ENCODE data around the gene TYMP. TPM values are rescaled to one million over a fixed set of nuclear protein-coding genes. Genes with fewer than 3 reads are reported as not detected.

The TYMP gene
- total and polyA plus RNA-seq, 10 of the 15 experiments (the other 5 are each of a cell fraction or from before 2014, with no cell fraction given), result 0.42 to 57.8 (median 24.6) TPM

- no peak for TF ChIP-seq BHLHE40 (IDR thresholded peaks at IDR 0.05; ENCODE audit: borderline replicate concordance in 1 of 2, low read depth in 2 of 2, low read length in 1 of 2)
- no peak for TF ChIP-seq SRF (IDR thresholded peaks at IDR 0.05; ENCODE audit: low read depth in 2 of 2, low read length in 2 of 2)
- no peak for TF ChIP-seq E2F8 (IDR thresholded peaks at IDR 0.05; ENCODE audit: low read depth, partially characterized antibody)
These were observed 33.8 kb upstream of the TYMP start (continued) for GRCh38 chr22:50563413-50564160.

DNA sequence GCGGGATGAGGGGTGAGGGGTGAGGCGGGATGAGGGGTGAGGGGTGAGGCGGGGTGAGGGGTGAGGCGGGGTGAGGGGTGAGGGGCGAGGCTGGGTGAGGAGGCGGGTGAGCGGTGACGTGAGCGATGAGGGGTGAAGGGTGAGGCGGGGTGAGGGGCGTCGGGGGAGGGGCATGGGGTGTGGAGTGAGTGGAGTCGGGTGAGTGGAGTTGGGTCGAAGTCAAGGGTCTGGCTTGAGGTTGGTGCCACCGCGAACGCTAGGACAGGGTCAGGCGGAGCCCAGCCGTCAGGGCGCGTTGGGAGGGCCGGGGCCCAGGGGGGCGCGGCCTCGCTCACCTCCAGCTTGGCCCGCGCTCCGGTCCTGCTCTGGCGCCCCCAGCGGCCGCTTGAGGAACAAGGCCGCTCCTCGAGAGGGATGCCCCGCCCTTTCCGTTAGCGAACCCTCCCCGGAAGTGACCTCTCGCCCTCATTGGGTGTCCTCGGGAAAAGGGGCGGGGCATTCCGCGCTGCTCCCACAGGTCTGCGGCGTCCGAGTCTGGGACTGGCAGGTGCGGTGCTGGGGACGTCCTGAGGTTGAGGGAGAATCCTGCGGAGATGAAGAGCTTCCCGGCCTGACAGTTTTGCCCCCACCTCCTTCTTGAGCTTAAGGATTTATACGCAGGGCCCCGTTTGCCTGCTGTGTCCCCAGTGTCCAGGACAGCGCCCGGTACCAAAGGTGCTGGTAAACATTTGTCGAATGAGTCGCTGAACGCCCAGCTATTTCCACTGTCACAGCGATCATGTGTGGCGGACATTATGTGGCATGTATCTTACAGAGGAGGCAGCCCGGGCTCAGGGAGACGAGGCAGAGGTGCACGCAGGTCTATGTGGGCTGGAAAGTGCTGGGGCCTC lies 33.0 kb upstream of the TYMP start, which contains the start of gene SYCE3:
TSS of gene SYCE3 (minus strand) at position 397 of the 890 bp plus-strand sequence. CDS start 6,514 bp downstream, outside the sequence.
- no peak within 1 kb of the TSS for H3K27ac ChIP-seq (ENCODE audit: control insufficient read depth, insufficient read depth)
- H3K9ac ChIP-seq (ENCODE audit: control insufficient read depth, insufficient read depth, low read length), result peak within 1 kb of the TSS; percentile 57
- TF ChIP-seq, protein P1, sequence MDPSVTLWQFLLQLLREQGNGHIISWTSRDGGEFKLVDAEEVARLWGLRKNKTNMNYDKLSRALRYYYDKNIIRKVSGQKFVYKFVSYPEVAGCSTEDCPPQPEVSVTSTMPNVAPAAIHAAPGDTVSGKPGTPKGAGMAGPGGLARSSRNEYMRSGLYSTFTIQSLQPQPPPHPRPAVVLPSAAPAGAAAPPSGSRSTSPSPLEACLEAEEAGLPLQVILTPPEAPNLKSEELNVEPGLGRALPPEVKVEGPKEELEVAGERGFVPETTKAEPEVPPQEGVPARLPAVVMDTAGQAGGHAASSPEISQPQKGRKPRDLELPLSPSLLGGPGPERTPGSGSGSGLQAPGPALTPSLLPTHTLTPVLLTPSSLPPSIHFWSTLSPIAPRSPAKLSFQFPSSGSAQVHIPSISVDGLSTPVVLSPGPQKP (IDR thresholded peaks at IDR 0.05; ENCODE audit: low read depth, low read length), result peak; percentile 84
- TF ChIP-seq MYC (IDR thresholded peaks at IDR 0.05; ENCODE audit: insufficient read depth, insufficient read length, insufficient replicate concordance, low read length, severe bottlenecking) (peak; percentile 48), SP1 (IDR thresholded peaks at IDR 0.05; ENCODE audit: low read depth, low read length) (peak; percentile 86), NR2F1 (conservative IDR thresholded peaks at IDR 0.05) (peak; percentile 87)
- TF ChIP-seq, protein P2, sequence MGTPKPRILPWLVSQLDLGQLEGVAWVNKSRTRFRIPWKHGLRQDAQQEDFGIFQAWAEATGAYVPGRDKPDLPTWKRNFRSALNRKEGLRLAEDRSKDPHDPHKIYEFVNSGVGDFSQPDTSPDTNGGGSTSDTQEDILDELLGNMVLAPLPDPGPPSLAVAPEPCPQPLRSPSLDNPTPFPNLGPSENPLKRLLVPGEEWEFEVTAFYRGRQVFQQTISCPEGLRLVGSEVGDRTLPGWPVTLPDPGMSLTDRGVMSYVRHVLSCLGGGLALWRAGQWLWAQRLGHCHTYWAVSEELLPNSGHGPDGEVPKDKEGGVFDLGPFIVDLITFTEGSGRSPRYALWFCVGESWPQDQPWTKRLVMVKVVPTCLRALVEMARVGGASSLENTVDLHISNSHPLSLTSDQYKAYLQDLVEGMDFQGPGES (IDR thresholded peaks at IDR 0.05), result no peak
- TF ChIP-seq, protein P3, sequence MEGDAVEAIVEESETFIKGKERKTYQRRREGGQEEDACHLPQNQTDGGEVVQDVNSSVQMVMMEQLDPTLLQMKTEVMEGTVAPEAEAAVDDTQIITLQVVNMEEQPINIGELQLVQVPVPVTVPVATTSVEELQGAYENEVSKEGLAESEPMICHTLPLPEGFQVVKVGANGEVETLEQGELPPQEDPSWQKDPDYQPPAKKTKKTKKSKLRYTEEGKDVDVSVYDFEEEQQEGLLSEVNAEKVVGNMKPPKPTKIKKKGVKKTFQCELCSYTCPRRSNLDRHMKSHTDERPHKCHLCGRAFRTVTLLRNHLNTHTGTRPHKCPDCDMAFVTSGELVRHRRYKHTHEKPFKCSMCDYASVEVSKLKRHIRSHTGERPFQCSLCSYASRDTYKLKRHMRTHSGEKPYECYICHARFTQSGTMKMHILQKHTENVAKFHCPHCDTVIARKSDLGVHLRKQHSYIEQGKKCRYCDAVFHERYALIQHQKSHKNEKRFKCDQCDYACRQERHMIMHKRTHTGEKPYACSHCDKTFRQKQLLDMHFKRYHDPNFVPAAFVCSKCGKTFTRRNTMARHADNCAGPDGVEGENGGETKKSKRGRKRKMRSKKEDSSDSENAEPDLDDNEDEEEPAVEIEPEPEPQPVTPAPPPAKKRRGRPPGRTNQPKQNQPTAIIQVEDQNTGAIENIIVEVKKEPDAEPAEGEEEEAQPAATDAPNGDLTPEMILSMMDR (IDR thresholded peaks at IDR 0.05 in 2 of 3, conservative IDR thresholded peaks at IDR 0.05 in 1 of 3; ENCODE audit: control insufficient read depth in 2 of 3, extremely low read depth in 1 of 3, insufficient read depth in 1 of 3, low read depth in 3 of 3, low read length in 3 of 3), result peak; percentile 92 to 94 (median 92)

More for the DNA sequence above, 33.0 kb upstream of the TYMP start, which contains the start of gene SYCE3:
- in situ Hi-C loops (cut with MboI), result no loop called here
- SMC1A ChIA-PET (ENCODE audit: uncharacterized antibody, unreplicated experiment), result interaction anchor here (0.7 to 2.8 kb wide), 8 partner anchors 10 to 59 kb away, joined by 3 to 14 read pairs (median 4); partner anchors contain the start of gene SCO2
- H3K79me2 ChIP-seq (ENCODE audit: control insufficient read depth, insufficient read depth, low read length), result no peaks in the 10 kb centered on the region
- H3K4me1 ChIP-seq (ENCODE audit: control insufficient read depth, insufficient read depth, low read length), result no peaks in the 10 kb centered on the region
- DNase-seq (ENCODE audit: low read depth, low spot score) (peak; percentile 75), ATAC-seq (peak; percentile 98), FAIRE-seq (peak; percentile 81)
- peaks cover 0 to 1% of the 10 kb centered on the region in 2 experiments; a peak in 1 of 4 replicates for H3K27me3 ChIP-seq (replicated peaks in 1 of 2; ENCODE audit: control insufficient read depth in 2 of 2, insufficient read depth in 2 of 2, low read length in 1 of 2)
- TSS peak; percentile 97 for BruUV-seq (replicated peaks)
- no peaks in the 10 kb centered on the region for H4K20me1 ChIP-seq (ENCODE audit: control insufficient read depth, insufficient read depth)
- 2% methylated on average over 40 of the region's 61 CpGs for WGBS (ENCODE audit: insufficient coverage, insufficient replicate concordance, low lambda C conversion rate, missing lambda C conversion rate)
- CTCF ChIA-PET, result interaction anchor here (0.6 to 2.5 kb wide), 23 partner anchors 10 to 387 kb away, joined by 3 to 21 read pairs (median 4); partner anchors contain the start of genes CHKB, HDAC10, KLHDC7B and LMF2
- intact Hi-C loops (cut with micrococcal nuclease; ENCODE audit: unreplicated experiment), result loop anchor here (1.0 to 5.0 kb wide), 2 partner anchors 21 to 35 kb away; partner anchors contain the start of gene SCO2
- RAD21 ChIA-PET (ENCODE audit: unreplicated experiment), result interaction anchor here (0.7 to 2.9 kb wide), 8 partner anchors 14 to 92 kb away, joined by 3 to 17 read pairs (median 3); partner anchors contain the start of genes KLHDC7B and SCO2
- H3K9me3 ChIP-seq (replicated peaks; ENCODE audit: control insufficient read depth, insufficient read depth, low read length), result no peaks in the 10 kb centered on the region
- peak within 1 kb of the TSS; percentile 94 for H3K4me3 ChIP-seq
- H2AFZ ChIP-seq (ENCODE audit: control insufficient read depth, low read depth, low read length), result peak within 1 kb of the TSS; percentile 63
- H3K4me2 ChIP-seq (ENCODE audit: control insufficient read depth, insufficient read depth), result peak within 1 kb of the TSS; percentile 73
- POLR2A ChIA-PET, result interaction anchor here (0.6 to 4.8 kb wide), 13 partner anchors 11 to 376 kb away, joined by 3 to 21 read pairs (median 5); partner anchors contain the start of genes ARSA, KLHDC7B, LMF2 and NCAPH2
- H3K36me3 ChIP-seq (ENCODE audit: control insufficient read depth in 2 of 2, insufficient read depth in 2 of 2, low read length in 1 of 2), result no peaks in the 10 kb centered on the region
